ENCODE measurements around the gene NDE1. TPM values are rescaled to one million over a fixed set of nuclear protein-coding genes. Genes with fewer than 3 reads are reported as not detected.

Gene NDE1
- total and polyA plus RNA-seq, 2 of the 8 experiments (the other 6 are each of a cell fraction or from before 2014, with no cell fraction given): 13.3 to 41.3 TPM

DNA sequence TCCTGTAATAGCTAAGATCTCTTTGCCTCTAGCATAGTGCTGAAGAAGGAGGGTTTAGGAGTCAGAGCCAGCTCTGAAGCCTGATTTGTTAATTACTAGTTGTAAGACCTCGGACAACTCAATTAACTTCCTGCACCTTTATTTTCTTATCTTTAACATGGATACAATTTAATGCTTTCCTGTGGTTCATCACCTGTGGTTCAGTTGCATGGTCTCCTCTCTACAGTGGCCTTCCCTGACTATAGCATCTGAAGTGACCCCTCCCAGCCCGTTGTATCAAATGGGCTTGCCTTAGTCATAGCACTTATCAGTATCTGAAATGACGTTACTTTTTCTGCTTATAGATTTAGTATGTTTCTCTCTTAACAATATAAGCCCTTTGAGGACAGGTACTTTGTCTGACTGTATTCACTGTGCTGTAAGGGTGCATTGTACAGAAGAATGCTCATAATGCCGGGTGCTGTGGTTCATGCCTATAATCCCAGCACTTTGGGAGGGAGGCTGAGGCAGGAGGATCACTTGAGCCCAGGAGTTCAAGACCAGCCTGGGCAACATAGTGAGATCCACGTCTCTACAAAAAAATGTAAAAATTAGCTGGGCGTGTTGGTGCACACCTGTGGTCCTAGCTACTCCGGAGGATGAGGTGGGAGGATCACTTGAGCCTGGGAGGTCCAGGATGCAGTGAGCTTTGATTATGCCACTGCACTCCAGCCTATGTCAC is 2.6 kb upstream of the NDE1 start:
- FAIRE-seq (no peak), DNase-seq (ENCODE audit: low read depth in 1 of 2, low spot score in 2 of 2) (no peak)
- H3K4me3 ChIP-seq (ENCODE audit: extremely low read depth in 1 of 4, insufficient read depth in 2 of 4, low read depth in 3 of 4, low read length in 4 of 4): no peak overlapping the region
- peaks cover 0 to 6% (median 2%) of the 10 kb centered on the region in 4 experiments; a peak in 2 of 7 replicates for H3K4me1 ChIP-seq (replicated peaks in 1 of 4; ENCODE audit: control insufficient read depth in 3 of 4, insufficient read depth in 4 of 4, low read length in 3 of 4)
- no peak overlapping the region for H3K56ac ChIP-seq (replicated peaks; ENCODE audit: insufficient read length, low read depth, low read length)
- TF ChIP-seq, protein P1, sequence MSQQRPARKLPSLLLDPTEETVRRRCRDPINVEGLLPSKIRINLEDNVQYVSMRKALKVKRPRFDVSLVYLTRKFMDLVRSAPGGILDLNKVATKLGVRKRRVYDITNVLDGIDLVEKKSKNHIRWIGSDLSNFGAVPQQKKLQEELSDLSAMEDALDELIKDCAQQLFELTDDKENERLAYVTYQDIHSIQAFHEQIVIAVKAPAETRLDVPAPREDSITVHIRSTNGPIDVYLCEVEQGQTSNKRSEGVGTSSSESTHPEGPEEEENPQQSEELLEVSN (IDR thresholded peaks at IDR 0.05): no peak
- TF ChIP-seq MAFK (IDR thresholded peaks at IDR 0.05; ENCODE audit: low read depth, low read length) (no peak), CBX5 (IDR thresholded peaks at IDR 0.05; ENCODE audit: low read depth, low read length) (no peak), SP1 (IDR thresholded peaks at IDR 0.05; ENCODE audit: low read depth, low read length) (no peak), TBP (IDR thresholded peaks at IDR 0.05; ENCODE audit: low read depth, low read length) (no peak), JUND (IDR thresholded peaks at IDR 0.05; ENCODE audit: low read length) (no peak), RBBP5 (IDR thresholded peaks at IDR 0.05; ENCODE audit: borderline replicate concordance, low read depth, low read length) (no peak), EGR1 (IDR thresholded peaks at IDR 0.05; ENCODE audit: borderline replicate concordance, low read depth, low read length) (no peak), SP2 (IDR thresholded peaks at IDR 0.05; ENCODE audit: low read length) (no peak), CEBPB (IDR thresholded peaks at IDR 0.05; ENCODE audit: low read depth, low read length) (no peak), SIRT6 (IDR thresholded peaks at IDR 0.05; ENCODE audit: low read length) (no peak)
- H3K9me3 ChIP-seq (ENCODE audit: insufficient read depth in 2 of 2, low read depth in 1 of 2, low read length in 1 of 2): no peaks in the 10 kb centered on the region
- H3K14ac ChIP-seq (ENCODE audit: insufficient read length): no peak overlapping the region
- H3K36me3 ChIP-seq (ENCODE audit: control insufficient read depth in 2 of 4, insufficient read depth in 4 of 4, low read length in 3 of 4): no peaks in the 10 kb centered on the region
- no peak overlapping the region for H4K5ac ChIP-seq (ENCODE audit: insufficient read length, low read depth, low read length)
- WGBS, 2 experiments (ENCODE audit: extremely low coverage in 1 of 2, insufficient coverage in 1 of 2, insufficient read length in 1 of 2, insufficient replicate concordance in 2 of 2, low coverage in 1 of 2, low lambda C conversion rate in 2 of 2, missing lambda C conversion rate in 1 of 2): 87% methylated on average over 7 of the region's 7 CpGs; no CpG with 5 or more reads in 1 of the 2 experiments
- no peak overlapping the region for H2BK20ac ChIP-seq (ENCODE audit: low read length)
- no peak overlapping the region for H4K91ac ChIP-seq (replicated peaks; ENCODE audit: insufficient read length, low read length)
- POLR2A ChIA-PET (ENCODE audit: partially characterized antibody): no interaction called here
- peaks cover 6% of the 10 kb centered on the region for H3K23me2 ChIP-seq (ENCODE audit: low read depth, low read length)
- H3K18ac ChIP-seq (ENCODE audit: extremely low read depth, low read length): no peak overlapping the region
- H3K27ac ChIP-seq (ENCODE audit: low read depth, low read length): no peak overlapping the region
- CTCF ChIA-PET (ENCODE audit: partially characterized antibody): no interaction called here
- H3K9ac ChIP-seq (replicated peaks in 1 of 4; ENCODE audit: extremely low read depth in 1 of 4, low read depth in 3 of 4, low read length in 3 of 4): no peak overlapping the region; a peak in 1 of 7 replicates
- no peak overlapping the region for H3K4me2 ChIP-seq (ENCODE audit: insufficient read depth in 1 of 2, low read depth in 2 of 2, low read length in 2 of 2)
- H3K27me3 ChIP-seq (replicated peaks in 1 of 4; ENCODE audit: control insufficient read depth in 3 of 4, extremely low read depth in 1 of 4, insufficient read depth in 3 of 4, low read length in 3 of 4): no peaks in the 10 kb centered on the region
- H2AK5ac ChIP-seq (ENCODE audit: low read depth, low read length): no peak overlapping the region
- no peak overlapping the region for H2BK5ac ChIP-seq (ENCODE audit: low read depth, low read length)
- H2BK120ac ChIP-seq (replicated peaks; ENCODE audit: low read depth, low read length): no peak overlapping the region
- no peak overlapping the region for H2AFZ ChIP-seq (ENCODE audit: low read length)
- H3K23ac ChIP-seq (ENCODE audit: insufficient read length): no peak overlapping the region
- no peak overlapping the region for H3K4ac ChIP-seq (replicated peaks; ENCODE audit: insufficient read length, low read depth, low read length)
- H4K20me1 ChIP-seq (replicated peaks in 1 of 2; ENCODE audit: control insufficient read depth in 1 of 2, insufficient read depth in 2 of 2, low read length in 2 of 2): peaks cover 1 to 3% of the 10 kb centered on the region in 2 experiments
- H4K8ac ChIP-seq (ENCODE audit: extremely low read depth, insufficient read depth, low read length): no peak overlapping the region
- H3K79me2 ChIP-seq (ENCODE audit: control insufficient read depth in 1 of 2, insufficient read depth in 2 of 2, low read length in 2 of 2): peaks cover 0 to 7% of the 10 kb centered on the region in 2 experiments; a peak in 3 of 4 replicates
- no peak overlapping the region for H2BK12ac ChIP-seq (ENCODE audit: low read depth, low read length)
- H3K79me1 ChIP-seq (ENCODE audit: low read depth, low read length): peaks cover 3% of the 10 kb centered on the region; the same call in 1 of the 2 replicates
- no peak overlapping the region for H2BK15ac ChIP-seq (ENCODE audit: low read length)

All from H1 (cell line).